HCEC 1CT (cell line): ENCODE results near the gene TNNT3.
A peak's percentile ranks its signal among the peaks of the same experiment; 100 is the strongest.
"Not testable (repeated sequence)": the region's sequence is repeated elsewhere in the genome, so short reads cannot be mapped to it uniquely, and the experiment has no call there.

ENCODE experiments used
- DNase-seq: peaks from one replicate; pipeline ENCODE4 v3.0.0-alpha.2; 2017

TNNT3 gene

DNA sequence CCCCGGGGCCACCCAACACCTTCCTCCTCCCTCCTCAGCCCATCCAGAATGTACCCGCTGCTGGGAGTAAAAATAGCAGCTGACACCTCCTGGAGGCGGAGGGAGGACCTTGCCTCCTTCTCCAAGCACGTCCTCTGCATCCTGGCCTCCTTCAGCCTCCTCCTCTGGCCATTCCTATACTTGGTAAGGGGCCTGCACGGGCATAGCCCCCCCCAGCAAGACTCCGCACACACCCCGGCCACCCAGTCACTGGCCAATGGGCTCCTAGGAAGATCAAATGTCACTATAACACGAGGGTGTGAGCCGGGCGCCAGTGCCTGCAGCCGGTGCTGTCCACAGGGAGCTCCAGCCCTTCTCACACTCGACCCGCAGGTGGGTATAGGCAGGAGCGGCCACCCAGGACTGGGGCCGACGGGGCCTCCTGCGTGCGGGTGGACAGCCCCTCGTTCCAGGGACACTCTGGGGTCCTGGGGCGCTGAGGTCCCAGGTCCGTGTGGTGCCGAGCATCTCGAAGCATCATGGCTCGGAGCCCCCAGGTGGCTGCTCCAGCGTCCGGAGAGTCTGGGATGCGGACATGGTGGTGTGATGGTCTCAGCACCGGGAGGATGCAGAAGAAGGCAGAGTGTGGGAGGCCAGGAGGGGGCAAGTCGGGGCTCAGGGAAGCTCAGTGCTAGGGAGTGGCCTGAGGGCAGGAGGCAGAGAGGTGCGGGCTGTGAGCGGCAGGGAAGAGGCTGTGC lies at the start of gene TNNT3:
Gene TNNT3, plus strand, starts transcription at position 313 of the 737 bp plus-strand sequence. CDS start 3,172 bp downstream, outside the sequence.
- no peak for DNase-seq

DNA sequence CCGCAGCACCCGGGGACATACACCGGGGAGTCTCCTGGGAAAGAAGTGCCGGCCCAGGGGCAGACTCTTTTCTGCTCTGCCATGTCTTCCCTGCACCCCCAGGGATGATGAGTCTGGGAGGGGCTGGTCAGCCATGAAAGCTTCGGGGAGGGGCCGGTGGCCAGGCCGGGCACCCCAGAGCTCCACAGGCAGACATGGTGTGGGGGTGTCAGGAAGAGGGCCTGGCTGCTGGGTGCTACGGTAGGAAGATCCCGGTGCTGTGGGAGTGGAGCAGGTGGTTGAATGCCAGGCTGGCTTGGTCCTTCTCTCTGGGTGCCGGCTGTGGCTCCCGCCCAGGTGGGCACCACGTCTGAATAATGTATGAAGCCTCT lies 49.2 kb upstream of the TNNT3 start:
- no peak for DNase-seq

DNA sequence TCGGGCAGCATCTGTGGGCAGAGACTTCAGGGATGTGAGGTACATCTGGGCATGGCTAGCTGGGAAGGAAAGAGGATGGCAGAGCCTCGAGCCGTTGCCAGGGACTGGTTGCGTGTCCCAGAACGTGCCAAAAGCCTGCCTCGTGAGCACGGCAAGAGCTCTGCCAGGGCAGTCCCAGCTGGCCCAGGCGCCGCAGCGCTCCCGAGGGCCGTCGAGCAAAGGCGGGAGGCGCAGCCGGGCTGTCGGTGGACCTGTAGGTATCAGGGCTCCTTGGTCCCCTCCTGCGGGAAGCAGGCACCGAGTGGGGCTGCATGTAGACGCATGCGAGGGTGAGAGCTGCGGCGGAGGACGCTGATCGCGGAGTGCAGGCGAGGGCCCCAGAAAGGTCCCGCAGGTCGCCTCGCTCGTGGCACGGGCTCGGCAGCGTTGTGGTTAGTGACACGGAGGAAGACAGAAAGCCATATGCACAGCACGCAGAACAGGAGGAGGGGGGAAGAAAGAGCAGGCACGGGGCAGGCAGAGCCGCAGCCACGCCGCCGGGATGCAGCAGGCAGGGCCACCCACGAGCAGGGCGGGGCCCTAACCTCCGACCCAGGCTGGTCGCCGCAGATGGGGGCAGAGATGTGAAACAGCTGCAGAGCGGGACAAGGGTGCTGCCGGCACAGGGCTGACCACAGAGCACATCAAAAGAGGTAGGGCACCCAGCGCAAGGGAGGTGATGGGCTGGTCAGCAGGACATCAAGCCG lies 48.6 kb upstream of the TNNT3 start:
- no peak for DNase-seq

DNA sequence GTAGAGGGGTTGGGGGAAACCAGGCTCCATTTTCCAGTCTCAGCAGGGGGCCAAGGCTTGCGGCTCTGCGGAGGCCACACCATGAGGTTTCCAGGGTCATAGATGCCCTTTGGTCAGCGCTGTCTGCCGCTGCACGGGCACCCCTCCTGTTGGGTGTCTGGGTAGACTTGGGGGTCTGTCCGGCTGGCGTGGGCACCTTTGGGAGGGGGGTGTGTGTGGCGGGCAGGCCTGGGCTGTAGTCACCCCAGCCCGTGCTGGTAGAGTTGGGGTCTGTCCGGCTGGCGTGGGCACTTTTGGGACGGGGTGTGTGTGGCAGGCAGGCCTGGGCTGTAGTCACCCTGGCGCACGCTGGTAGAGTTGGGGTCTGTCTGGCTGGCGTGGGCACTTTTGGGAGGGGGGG lies 48.0 kb upstream of the TNNT3 start:
- no peak for DNase-seq

DNA sequence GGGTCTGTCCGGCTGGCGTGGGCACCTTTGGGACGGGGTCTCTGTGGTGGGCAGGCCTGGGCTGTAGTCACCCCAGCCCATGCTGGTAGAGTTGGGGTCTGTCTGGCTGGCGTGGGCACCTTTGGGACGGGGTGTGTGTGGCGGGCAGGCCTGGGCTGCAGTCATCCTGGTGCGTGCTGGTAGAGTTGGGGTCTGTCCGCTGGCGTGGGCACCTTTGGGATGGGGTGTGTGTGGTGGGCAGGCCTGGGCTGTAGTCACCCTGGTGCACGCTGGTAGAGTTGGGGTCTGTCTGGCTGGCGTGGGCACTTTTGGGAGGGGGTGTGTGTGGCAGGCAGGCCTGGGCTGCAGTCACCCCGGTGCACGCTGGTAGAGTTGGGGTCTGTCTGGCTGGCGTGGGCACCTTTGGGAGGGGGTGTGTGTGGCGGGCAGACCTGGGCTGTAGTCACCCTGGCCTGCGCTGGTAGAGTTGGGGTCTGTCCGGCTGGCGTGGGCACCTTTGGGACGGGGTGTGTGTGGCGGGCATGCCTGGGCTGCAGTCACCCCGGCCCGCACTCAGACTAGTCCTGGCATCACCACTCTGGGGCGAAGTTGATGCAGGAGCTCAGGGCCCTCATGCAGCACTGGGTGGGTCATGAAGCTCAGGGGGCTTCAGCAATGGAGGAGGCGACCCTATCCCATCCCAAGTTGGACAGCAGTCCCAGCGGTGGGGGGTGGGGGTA lies 47.1 kb upstream of the TNNT3 start:
- DNase-seq = no peak

DNA sequence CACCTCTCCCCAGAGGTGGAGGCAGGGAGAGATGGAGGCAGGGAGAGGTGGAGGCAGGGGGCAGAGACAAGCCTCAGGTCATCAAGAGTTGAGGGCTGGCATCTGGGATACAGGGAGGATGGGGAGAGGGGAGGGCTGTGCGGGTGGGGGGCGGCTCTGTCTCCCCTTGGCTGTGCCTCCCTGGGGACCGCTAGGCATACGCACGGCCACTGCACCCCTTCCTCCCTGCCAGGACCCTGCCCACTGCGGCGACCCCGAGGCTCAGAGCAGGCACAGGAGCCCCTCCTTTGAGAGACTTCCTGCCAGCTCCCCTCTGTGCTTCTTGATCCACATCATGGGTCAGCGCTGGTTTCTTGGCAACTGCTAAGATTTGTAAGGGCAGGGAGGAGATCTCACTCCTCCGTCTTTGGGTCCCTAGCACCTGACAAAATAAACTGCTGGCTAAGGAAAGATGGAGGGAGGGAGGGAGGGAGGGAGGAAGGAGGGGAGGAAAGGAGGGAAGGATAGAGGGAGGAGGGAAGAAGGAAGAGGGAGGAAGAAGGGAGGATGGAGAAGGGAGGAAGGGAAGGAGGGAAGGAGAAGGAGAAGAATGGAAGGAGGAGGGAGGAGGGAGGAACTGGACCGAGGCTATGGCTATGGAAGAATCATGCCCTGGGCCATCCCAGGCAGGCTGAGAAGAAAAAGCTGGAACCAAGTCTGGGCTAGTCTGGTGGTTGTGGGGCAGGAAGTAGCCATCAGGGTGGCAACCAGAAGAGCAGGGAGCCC lies 46.3 kb upstream of the TNNT3 start:
- peak; percentile 13 for DNase-seq

DNA sequence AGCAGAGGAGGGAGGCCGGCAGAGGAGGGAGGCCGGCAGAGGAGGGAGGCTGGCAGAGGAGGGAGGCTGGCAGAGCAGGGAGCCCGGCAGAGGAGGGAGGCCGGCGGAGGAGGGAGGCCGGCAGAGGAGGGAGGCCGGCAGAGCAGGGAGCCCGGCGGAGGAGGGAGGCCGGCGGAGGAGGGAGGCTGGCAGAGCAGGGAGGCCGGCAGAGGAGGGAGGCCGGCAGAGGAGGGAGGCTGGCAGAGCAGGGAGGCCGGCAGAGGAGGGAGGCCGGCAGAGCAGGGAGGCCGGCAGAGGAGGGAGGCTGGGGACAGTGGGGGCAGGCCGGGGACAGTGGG lies 45.7 kb upstream of the TNNT3 start:
- not testable (repeated sequence) for DNase-seq

DNA sequence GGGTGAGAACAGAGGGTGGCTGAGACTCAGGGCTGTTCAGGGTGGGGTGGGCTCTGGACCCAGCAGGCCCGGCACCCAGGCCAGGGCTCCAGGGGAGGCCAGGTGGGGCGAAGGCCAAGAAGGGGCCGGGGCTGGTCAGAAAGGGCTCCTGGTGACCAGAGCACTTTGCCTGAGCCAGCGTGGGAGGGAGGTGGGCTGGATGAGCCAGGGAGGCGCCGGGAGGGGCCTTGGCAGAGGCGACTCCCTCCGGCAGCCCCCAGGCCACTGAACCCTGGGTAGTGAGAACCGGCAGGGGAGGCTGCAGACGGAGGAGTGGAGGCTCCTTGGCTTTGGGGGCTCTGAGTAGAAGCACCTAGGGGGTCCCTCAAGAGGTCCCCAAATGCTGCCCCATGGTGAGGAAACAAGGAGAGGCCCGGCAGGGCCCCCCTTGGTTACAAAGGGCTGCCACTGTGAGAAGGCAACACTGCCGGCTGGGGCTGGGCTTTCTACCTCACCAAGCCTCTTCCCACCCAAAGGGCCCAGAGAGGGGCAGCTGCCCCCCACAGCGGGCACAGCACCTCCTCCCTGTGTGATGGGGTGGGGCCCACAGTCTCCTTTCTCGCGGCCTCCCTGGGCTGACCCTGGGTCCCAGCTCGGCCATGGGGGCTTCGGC lies 44.9 kb upstream of the TNNT3 start:
- DNase-seq = not testable (repeated sequence)

DNA sequence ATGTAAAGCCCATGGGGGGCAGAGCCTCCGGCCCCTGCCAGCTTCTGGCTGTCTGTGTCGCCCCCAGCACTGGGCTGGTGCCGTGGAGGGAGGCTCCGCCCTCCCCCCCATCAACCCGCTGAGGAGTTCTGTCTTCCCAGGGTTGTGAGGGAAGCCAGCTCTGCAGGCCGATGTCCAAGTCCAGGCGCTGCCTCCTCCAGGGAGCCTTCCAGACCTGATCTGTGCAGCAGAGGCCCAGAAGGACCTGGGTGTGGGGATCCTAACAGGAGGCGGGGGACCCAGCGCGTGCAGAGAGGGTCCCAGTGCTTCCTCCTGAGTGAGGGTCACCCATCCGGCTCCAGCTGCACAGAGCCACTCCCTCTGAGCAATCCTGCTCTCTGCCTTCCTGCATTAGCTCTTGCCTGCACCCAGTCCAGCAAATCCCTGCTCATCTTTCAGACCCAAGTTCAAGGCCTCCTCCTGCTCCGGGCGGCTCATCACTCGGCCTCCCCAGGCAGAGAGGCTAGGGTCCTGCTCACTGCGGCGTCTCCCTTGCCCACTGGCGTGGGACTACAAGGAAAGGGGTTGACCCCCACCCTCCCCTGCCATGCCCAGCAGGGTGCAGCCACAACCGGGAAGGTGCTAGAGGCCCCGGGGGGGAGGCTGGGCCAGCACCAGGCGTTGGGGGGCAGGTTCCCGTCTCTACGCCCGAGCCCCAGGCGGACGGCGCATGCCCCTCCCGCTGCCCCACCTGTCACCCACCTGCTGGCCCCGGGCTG lies 44.2 kb upstream of the TNNT3 start:
- DNase-seq = no peak

DNA sequence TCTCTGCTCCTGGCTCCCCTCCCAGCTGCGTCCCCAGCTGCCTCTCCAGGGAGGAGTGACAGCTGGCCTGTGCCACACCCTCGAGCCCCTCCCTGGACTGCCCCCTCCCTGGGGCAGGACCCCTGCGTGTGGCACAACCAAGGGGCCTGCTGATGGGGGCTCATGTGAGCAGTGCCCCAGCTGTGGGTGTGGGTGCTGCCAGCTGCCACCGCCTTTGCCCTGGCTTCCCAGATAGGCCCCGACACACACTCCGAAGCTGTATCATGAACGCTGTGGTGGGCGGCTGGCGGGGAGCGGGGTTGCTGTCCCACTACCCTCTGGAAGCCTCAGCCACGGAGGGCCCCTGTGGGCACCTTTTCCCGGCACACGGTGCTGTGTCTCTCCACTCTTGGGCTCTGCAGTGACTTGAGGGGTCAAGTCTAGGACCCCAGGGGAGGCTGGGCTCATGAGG lies 43.6 kb upstream of the TNNT3 start:
- not testable (repeated sequence) for DNase-seq

DNA sequence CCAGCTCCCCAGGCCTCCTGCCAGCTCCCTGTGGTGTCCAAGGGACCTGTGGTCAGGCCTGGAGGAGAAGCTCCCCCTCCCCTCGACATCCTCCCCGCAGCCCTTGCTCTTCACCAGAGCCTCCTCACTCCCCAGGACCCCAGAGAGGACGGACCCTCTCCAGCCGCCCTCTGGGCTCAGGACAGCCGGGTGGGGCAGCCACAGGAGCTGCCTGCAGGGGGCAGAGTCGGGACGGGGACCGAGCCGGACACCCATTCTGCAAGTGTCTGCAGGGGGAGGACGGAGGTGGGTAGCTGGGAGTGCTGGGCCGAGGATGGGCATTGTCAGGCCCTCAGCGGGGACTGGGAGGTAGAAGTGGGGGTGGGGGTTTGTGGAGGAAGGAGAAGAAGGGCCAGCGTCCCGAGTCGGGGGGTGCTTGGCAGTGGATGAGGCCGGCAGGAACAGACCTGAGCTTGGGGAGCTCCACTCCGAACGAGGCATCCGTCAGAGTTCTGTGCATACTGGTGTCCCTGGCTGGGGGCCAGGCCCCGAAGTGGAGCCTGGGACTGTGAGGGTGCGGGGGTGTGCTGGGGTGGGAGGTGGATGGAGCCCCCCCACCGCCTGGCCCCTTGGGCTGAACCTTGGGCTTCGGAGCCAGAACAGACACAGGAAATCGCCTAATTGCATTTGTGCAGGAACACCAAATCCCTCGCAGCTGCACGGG lies 43.0 kb upstream of the TNNT3 start:
- peak; percentile 82 for DNase-seq

DNA sequence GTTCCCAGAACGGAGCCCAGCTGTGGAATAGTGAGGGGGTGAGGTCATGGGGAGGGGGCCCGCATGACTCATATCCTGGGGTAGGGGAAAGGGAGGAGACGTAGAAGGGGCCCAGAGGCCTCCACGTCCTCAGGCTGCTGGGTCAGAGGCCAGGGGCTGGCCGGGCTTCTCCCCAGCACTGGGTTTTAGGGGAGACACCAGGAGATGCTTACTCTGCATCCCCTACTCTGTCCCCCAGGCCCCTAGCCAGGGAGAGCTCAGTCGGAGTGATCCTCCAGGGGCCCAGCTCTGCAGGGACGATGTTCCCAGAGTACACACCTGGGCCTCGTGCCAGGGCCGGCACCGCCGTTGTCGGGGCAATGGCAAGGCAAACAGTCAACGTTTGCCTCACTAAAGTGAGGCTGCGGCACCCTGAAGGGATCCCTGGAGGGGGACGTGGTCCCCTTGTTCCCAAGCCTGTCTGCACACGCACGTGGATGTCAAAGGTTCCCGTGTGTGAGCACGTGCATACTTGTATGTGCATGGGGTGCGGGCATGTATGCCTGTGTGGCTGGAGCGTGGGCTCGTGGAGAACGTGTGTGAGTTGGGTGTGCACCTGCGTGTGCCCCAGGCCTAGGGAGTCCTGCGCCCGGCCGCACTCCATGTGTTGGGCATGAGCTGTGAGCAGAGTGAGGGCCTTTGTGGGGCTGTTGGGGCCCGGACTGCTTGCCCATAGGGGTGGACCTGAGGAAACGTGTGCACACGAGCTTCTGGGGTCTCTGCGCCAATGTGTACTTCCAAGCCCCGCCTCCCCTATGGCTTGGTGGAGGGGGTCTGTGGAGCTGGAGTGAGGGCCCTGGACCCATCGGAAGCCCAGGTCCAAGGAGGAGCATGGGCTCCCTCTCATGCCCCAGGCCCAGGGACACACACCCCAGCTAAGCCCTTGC lies 42.0 kb upstream of the TNNT3 start:
- DNase-seq = peak; percentile 37

DNA sequence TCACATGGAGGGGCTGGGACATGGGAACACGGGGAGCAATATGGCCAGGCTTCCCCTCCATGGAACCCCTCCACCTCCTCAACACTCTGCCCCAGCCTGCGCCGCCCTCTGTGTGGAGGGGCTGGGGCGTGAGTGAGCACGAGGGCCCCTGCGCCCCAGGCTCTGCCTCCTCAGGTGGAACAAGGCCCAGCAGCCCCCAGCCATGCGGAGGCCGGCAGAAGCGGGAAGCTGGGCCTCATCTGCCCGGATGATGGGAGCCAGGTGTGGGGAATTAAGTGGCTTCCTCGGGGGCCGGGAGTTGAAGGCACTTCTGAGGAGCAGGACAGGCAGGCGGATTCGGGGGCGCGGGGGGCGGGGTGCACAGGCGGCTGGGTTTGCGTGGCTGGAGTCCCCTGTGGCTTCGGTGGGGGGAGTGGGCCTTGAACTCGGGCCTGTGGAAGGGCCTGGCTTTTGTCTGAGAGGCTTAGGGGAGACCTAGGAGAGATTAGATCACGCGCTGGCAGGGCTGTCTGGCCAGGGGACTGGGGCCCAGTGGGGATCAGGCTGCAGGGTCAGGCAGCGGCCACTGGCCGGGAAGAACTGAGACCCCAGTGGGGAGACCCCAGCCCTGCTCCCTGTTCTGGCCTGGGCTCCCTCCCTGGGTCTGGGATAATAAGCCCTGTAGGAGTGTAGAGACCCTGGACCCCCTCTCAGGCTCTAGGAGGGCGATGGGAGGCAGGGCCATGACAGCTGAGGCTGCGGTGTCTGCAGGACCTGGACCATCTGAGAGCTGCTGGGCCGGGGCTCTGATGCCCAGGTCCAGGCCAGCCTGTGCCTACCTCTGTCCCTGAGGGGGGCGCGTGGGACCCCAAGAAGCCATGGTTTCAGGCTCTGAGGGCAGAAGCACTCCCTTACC lies 41.1 kb upstream of the TNNT3 start:
- DNase-seq = no peak

DNA sequence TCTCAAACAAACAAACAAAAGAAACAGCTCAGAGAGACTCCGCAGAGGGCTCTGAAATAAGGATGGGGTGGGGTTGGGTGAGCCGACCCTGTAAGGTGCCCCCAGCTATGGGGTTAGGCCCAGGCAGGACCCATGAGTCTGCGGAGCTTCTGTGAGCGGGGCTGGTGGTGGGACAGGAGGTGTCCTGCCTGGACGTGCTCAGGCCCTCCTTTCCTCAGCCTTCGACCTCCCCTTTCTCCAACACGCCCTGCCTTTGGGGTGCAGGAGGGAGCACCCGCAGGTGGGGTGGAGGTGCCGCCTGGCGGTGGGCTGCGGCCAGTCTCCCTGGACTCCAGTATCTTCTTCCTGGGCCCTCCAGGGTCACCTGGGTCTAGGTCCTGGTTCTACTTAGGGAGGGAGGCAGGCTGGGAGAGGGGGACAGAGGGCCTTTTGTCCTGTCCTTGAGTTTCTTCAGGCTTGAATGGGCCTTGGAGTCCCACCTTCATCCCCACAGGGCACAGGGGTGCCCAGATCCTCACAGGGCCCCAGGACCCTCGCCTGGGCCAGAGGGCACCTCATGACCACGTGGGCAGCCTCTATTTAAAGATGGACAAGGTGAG lies 40.1 kb upstream of the TNNT3 start:
- DNase-seq = no peak

DNA sequence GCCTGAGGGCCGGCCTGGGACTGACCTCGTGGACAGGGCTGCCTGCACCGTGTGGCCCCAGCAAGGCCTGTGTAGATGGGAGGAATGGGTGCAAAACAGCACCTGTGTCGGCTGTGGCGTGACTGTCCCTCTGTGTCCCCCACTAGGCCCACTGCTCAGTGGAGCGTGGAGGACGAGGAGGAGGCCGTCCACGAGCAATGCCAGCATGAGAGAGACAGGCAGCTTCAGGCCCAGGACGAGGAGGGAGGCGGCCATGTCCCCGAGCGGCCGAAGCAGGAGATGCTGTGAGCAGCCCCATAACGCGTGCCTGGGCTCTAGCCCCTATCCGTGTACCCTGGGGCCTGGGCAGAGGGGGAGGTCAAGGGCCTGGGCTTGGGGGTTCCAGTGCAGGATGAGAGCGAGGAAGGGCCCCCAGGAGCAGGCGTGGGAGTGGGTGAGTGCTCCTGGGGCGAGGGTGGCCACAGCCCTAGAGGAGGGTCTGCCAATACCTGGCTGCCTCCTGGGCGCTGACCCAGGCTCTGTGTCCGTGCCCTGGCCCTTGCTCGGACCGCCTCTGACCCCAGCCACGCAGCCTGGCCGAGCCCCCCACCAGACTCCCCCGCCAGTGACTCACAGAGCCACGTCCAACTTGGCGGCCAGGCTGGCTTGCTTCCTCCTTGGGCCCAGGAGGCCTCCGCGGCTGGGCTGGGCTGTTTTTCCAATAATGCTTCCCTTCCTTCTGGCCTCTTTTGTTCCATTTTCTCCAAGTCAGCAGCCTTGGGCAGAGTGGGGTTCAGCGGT lies 39.4 kb upstream of the TNNT3 start:
- DNase-seq = no peak

DNA sequence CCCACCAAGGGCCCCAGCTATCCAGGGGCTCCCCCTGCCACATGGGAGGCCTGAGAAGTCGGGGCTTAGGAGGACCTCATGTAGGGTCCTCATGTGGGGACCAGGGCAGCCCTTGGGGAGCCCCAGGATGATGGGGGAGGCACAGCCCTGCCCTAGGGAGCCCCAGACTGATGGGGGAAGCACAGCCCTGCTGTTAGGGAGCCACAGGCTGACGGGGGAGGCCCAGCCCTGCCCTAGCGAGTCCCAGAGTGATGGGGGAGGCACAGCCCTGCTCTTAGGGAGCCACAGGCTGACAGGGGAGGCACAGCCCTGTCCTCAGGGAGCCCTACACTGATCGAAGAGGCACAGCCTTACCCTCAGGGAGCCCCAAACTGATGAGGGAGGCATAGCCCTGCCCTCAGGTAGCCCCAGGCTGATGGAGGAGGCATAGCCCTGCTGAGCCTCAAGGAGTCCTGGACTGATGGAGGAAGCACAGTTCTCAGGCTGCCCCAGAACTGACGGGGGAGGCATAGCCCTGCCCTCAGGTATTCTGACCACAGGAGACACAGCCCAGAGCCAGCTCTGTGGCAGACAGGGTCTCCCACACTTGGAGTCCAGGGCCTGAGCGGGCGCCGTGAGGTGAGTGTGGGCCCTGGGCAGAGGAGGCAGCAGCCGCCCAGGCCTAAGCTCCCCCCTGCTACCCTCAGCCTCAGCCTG lies 38.6 kb upstream of the TNNT3 start:
- no peak for DNase-seq
